HepG2 (cell line): ENCODE data around the gene TNFRSF6B. TPM values are rescaled to one million over a fixed set of nuclear protein-coding genes. Genes with fewer than 3 reads are reported as not detected.

Experiments used
- CCAR2 ChIP-seq: fragments of 200-400 bp; formaldehyde crosslinking; optimal IDR thresholded peaks from 2 replicates; pipeline ENCODE3; 2018; ENCODE audit warnings: low read depth, mild to moderate bottlenecking, low read length, moderate library complexity
- HDAC6 ChIP-seq: fragments of 200-600 bp; sonication (generic); IDR thresholded peaks from 2 replicates; pipeline ENCODE4 v1.7.0; 2017; ENCODE audit warnings: mild to moderate bottlenecking, antibody characterized with exemption, low read length, low read depth
- KAT7 ChIP-seq: IDR thresholded peaks from 2 replicates; pipeline ENCODE4 v1.6.1; 2018; ENCODE audit warnings: borderline replicate concordance, missing compliant biosample characterization
- MAFG ChIP-seq: sonication (generic); formaldehyde crosslinking; IDR thresholded peaks from 2 replicates; pipeline ENCODE4 v1.5.1; 2020; ENCODE audit warnings: mild to moderate bottlenecking, missing genetic modification reagents
- SP1 ChIP-seq, 2 experiments: fragments of 450-650 bp in 1 of 2; sonication (generic) in 1 of 2; formaldehyde crosslinking in 1 of 2; IDR thresholded peaks; 2 replicates each; pipeline versions ENCODE4 v1.4.0 to v1.6.1; 2016 to 2020; ENCODE audit warnings: missing genetic modification reagents in 1 of 2
- ZC3H13 ChIP-seq: sonication (generic); formaldehyde crosslinking; IDR thresholded peaks from 2 replicates; pipeline ENCODE4 v1.8.1; 2023; ENCODE audit warnings: mild to moderate bottlenecking, missing genetic modification reagents, moderate library complexity
- ZFP36 ChIP-seq: fragments of 150-350 bp; IDR thresholded peaks from 2 replicates; pipeline ENCODE4 v1.6.1; 2018; ENCODE audit warnings: borderline replicate concordance, low read length, low read depth; ENCODE audit not compliant: partially characterized antibody
- ZNF530 ChIP-seq: sonication (generic); formaldehyde crosslinking; IDR thresholded peaks from 2 replicates; pipeline ENCODE4 v1.5.0; 2020; ENCODE audit warnings: low read depth, mild to moderate bottlenecking, missing genetic modification reagents
- ZNF557 ChIP-seq: sonication (generic); formaldehyde crosslinking; IDR thresholded peaks from 2 replicates; pipeline ENCODE4 v1.4.0; 2020; ENCODE audit warnings: missing genetic modification reagents
- ZNF577 ChIP-seq: sonication (generic); formaldehyde crosslinking; IDR thresholded peaks from 2 replicates; pipeline ENCODE4 v1.4.0; 2020; ENCODE audit warnings: mild to moderate bottlenecking, low read depth, missing genetic modification reagents, borderline replicate concordance
- polyA plus RNA-seq, 8 experiments: library from polyadenylated mRNA; depleted of rRNA in 3 of 8; stranded (reverse) in 7 of 8; unstranded in 1 of 8; fragments of >200 nt; fragmentation: Illumina TruSeq in 4 of 8; extraction: Trizol in 4 of 8; gene quantifications; 2 replicates each; pipeline versions ENCODE4 v1.2.1 to v1.2.3, GENCODE V29; 2011 to 2016; ENCODE audit warnings: low read depth in 4 of 8, missing spikeins in 1 of 8, mixed read lengths in 1 of 8; ENCODE audit not compliant: insufficient read depth in 1 of 8
- total RNA-seq, 5 experiments: library from RNA; depleted of rRNA; stranded (reverse); fragments of >200 nt; fragmentation: Illumina TruSeq; extraction: Trizol; gene quantifications; 2 replicates each; pipeline ENCODE4 v1.2.3, GENCODE V29; 2016; ENCODE audit warnings: low read depth in 1 of 5
- TF ChIP-seq, protein P1 (sequence below): sonication (generic); formaldehyde crosslinking; IDR thresholded peaks from 2 replicates; pipeline ENCODE4 v1.4.0; 2020; ENCODE audit warnings: missing genetic modification reagents
- TF ChIP-seq, protein P2 (sequence below): sonication (generic); formaldehyde crosslinking; IDR thresholded peaks from 2 replicates; pipeline ENCODE4 v1.4.0; 2020; ENCODE audit warnings: missing genetic modification reagents
- TF ChIP-seq, protein P3 (sequence below): sonication (generic); formaldehyde crosslinking; IDR thresholded peaks from 2 replicates; pipeline ENCODE4 v1.5.0; 2020; ENCODE audit warnings: missing genetic modification reagents
- TF ChIP-seq, protein P4 (sequence below): sonication (generic); formaldehyde crosslinking; IDR thresholded peaks from 2 replicates; pipeline ENCODE4 v1.4.0; 2020; ENCODE audit warnings: missing genetic modification reagents, borderline replicate concordance
- TF ChIP-seq, protein P5 (sequence below): sonication (generic); formaldehyde crosslinking; IDR thresholded peaks from 2 replicates; pipeline ENCODE4 v1.5.1; 2020; ENCODE audit warnings: mild to moderate bottlenecking, missing genetic modification reagents, moderate library complexity

The TNFRSF6B gene
- total and polyA plus RNA-seq, 2 of the 13 experiments (the other 11 are each of a cell fraction or from before 2014, with no cell fraction given), result 0.24 TPM; not detected in 1

DNA sequence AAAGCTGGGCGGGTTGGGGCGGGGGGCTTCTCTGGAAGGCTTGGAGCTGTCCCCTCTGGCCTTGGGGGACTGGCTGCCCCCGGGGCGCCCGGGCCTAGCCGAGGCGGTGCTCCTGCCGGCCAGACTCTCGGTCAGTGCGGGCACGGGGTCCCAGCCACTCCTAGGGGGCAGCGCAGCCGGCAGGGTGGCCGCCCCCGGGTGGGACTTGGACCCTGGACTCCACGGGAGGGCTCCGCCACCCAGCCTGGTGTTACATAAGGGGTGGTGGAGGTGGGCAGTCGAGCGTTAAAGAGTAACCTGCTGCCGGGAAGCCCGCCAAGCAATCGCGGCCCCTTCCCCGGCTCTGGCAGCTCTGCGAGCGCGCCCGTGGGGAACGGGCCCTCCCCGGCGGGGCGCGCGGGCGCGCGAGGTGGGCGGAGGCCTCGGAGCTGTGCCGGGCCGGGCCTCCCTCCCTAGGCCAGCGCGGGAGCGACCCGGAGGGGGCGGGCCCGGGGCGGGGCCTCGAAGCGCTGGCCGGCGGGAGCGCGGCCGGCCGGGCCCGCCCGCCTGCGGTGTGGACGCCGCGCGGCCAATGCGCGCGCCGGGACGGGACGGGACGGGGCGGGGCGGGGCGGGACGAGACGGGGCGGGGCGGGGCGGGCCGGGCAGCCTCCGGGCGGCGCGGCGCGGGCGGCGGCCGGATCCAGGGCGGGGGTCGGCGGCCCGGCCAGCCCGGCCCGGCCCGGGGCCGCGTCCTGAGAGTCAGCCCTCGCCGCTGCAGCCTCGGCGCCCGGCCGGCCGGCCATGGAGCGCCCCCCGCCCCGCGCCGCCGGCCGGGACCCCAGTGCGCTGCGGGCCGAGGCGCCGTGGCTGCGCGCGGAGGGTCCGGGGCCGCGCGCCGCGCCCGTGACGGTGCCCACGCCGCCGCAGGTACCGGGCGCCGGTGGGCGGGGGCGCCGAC lies 42.9 kb downstream of the TNFRSF6B start, which contains the start of gene SLC2A4RG (continued):
- TF ChIP-seq, protein P1, sequence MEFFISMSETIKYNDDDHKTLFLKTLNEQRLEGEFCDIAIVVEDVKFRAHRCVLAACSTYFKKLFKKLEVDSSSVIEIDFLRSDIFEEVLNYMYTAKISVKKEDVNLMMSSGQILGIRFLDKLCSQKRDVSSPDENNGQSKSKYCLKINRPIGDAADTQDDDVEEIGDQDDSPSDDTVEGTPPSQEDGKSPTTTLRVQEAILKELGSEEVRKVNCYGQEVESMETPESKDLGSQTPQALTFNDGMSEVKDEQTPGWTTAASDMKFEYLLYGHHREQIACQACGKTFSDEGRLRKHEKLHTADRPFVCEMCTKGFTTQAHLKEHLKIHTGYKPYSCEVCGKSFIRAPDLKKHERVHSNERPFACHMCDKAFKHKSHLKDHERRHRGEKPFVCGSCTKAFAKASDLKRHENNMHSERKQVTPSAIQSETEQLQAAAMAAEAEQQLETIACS (CRISPR knock-in tag), result peak; percentile 95
- TF ChIP-seq ZNF577 (CRISPR knock-in tag) (no peak), ZNF530 (CRISPR knock-in tag) (0 out of 2 replicates have a peak, but pooled peaks have one; percentile 40), SP1 (IDR thresholded peaks at IDR 0.05) (no peak), SP1 (CRISPR knock-in tag; IDR thresholded peaks at IDR 0.05) (peak; percentile 68), ZNF557 (CRISPR knock-in tag) (peak; percentile 70; the same call in 1 of the 2 replicates), ZFP36 (no peak), ZC3H13 (CRISPR knock-in tag) (peak; percentile 95), KAT7 (CRISPR knock-in tag) (peak; percentile 96), MAFG (CRISPR knock-in tag) (peak; percentile 64; the same call in 1 of the 2 replicates), HDAC6 (no peak), CCAR2 (no peak)
- TF ChIP-seq, protein P2, sequence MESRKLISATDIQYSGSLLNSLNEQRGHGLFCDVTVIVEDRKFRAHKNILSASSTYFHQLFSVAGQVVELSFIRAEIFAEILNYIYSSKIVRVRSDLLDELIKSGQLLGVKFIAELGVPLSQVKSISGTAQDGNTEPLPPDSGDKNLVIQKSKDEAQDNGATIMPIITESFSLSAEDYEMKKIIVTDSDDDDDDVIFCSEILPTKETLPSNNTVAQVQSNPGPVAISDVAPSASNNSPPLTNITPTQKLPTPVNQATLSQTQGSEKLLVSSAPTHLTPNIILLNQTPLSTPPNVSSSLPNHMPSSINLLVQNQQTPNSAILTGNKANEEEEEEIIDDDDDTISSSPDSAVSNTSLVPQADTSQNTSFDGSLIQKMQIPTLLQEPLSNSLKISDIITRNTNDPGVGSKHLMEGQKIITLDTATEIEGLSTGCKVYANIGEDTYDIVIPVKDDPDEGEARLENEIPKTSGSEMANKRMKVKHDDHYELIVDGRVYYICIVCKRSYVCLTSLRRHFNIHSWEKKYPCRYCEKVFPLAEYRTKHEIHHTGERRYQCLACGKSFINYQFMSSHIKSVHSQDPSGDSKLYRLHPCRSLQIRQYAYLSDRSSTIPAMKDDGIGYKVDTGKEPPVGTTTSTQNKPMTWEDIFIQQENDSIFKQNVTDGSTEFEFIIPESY, result peak; percentile 55; the same call in 1 of the 2 replicates
- TF ChIP-seq, protein P3, sequence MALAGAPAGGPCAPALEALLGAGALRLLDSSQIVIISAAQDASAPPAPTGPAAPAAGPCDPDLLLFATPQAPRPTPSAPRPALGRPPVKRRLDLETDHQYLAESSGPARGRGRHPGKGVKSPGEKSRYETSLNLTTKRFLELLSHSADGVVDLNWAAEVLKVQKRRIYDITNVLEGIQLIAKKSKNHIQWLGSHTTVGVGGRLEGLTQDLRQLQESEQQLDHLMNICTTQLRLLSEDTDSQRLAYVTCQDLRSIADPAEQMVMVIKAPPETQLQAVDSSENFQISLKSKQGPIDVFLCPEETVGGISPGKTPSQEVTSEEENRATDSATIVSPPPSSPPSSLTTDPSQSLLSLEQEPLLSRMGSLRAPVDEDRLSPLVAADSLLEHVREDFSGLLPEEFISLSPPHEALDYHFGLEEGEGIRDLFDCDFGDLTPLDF (CRISPR knock-in tag), result peak; percentile 85
- TF ChIP-seq, protein P4, sequence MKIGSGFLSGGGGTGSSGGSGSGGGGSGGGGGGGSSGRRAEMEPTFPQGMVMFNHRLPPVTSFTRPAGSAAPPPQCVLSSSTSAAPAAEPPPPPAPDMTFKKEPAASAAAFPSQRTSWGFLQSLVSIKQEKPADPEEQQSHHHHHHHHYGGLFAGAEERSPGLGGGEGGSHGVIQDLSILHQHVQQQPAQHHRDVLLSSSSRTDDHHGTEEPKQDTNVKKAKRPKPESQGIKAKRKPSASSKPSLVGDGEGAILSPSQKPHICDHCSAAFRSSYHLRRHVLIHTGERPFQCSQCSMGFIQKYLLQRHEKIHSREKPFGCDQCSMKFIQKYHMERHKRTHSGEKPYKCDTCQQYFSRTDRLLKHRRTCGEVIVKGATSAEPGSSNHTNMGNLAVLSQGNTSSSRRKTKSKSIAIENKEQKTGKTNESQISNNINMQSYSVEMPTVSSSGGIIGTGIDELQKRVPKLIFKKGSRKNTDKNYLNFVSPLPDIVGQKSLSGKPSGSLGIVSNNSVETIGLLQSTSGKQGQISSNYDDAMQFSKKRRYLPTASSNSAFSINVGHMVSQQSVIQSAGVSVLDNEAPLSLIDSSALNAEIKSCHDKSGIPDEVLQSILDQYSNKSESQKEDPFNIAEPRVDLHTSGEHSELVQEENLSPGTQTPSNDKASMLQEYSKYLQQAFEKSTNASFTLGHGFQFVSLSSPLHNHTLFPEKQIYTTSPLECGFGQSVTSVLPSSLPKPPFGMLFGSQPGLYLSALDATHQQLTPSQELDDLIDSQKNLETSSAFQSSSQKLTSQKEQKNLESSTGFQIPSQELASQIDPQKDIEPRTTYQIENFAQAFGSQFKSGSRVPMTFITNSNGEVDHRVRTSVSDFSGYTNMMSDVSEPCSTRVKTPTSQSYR, result peak; percentile 92
- TF ChIP-seq, protein P5, sequence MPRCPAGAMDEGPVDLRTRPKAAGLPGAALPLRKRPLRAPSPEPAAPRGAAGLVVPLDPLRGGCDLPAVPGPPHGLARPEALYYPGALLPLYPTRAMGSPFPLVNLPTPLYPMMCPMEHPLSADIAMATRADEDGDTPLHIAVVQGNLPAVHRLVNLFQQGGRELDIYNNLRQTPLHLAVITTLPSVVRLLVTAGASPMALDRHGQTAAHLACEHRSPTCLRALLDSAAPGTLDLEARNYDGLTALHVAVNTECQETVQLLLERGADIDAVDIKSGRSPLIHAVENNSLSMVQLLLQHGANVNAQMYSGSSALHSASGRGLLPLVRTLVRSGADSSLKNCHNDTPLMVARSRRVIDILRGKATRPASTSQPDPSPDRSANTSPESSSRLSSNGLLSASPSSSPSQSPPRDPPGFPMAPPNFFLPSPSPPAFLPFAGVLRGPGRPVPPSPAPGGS (CRISPR knock-in tag), result peak; percentile 30
